ENCODE data around the gene MRPS6. TPM values are rescaled to one million over a fixed set of nuclear protein-coding genes. Genes with fewer than 3 reads are reported as not detected.

Gene MRPS6
- polyA plus RNA-seq, 1 donor (not counting 4 experiments of a cell fraction or from before 2014, with no cell fraction given) = 41.5 TPM

- DNase-seq (ENCODE audit: low read depth, low spot score) (no peak), FAIRE-seq (no peak)
- no peaks in the 10 kb centered on the region for H3K4me1 ChIP-seq (ENCODE audit: control insufficient read depth, extremely low read depth, insufficient read depth, low read length)
- no peaks in the 10 kb centered on the region for H4K20me1 ChIP-seq (ENCODE audit: control insufficient read depth, extremely low read depth, insufficient read depth, low read length)
- no peak overlapping the region for H3K4me2 ChIP-seq (ENCODE audit: control insufficient read depth, extremely low read depth, insufficient read depth, low read depth, low read length)
- H3K27ac ChIP-seq (ENCODE audit: control insufficient read depth, insufficient read depth, low read length) = no peak overlapping the region
- TF ChIP-seq CTCF (optimal IDR thresholded peaks at IDR 0.05 in 1 of 3, IDR thresholded peaks at IDR 0.05 in 1 of 3, conservative IDR thresholded peaks at IDR 0.05 in 1 of 3; ENCODE audit: extremely low read depth in 1 of 3, insufficient read depth in 2 of 3, low read length in 3 of 3) (no peak), EZH2 (IDR thresholded peaks at IDR 0.05; ENCODE audit: low read length) (no peak)
- no peak overlapping the region for H3K4me3 ChIP-seq (ENCODE audit: control insufficient read depth in 2 of 3, extremely low read depth in 1 of 3, insufficient read depth in 2 of 3, low read depth in 1 of 3, low read length in 3 of 3)
- peaks cover 7% of the 10 kb centered on the region for H3K27me3 ChIP-seq (ENCODE audit: control insufficient read depth, extremely low read depth, insufficient read depth, low read length)
- no peak overlapping the region for H3K9ac ChIP-seq (ENCODE audit: control insufficient read depth, extremely low read depth, insufficient read depth, low read length)
- H3K9me3 ChIP-seq (ENCODE audit: control insufficient read depth, low read depth, low read length) = no peaks in the 10 kb centered on the region
- H2AFZ ChIP-seq (ENCODE audit: control insufficient read depth, low read length) = no peak overlapping the region
- no peaks in the 10 kb centered on the region for H3K36me3 ChIP-seq (ENCODE audit: control insufficient read depth in 2 of 2, extremely low read depth in 1 of 2, insufficient read depth in 2 of 2, low read length in 2 of 2)
- no peaks in the 10 kb centered on the region for H3K9me1 ChIP-seq (ENCODE audit: control insufficient read depth, extremely low read depth, insufficient read depth, low read length)
- H3K79me2 ChIP-seq (ENCODE audit: control insufficient read depth, insufficient read depth, low read length) = no peaks in the 10 kb centered on the region
- dilution Hi-C loops (cut with MboI; ENCODE audit: extremely low pct_ligation_motif_present, low sequenced_read_pairs) = no loop called here
Measured at GRCh38 chr21:34174470-34174869, 101.1 kb downstream of the MRPS6 start.

- no peak overlapping the region for H3K9ac ChIP-seq (ENCODE audit: control insufficient read depth, extremely low read depth, insufficient read depth, low read length)
- no peak overlapping the region for H3K4me2 ChIP-seq (ENCODE audit: control insufficient read depth, extremely low read depth, insufficient read depth, low read depth, low read length)
- H4K20me1 ChIP-seq (ENCODE audit: control insufficient read depth, extremely low read depth, insufficient read depth, low read length) = no peaks in the 10 kb centered on the region
- H3K36me3 ChIP-seq (ENCODE audit: control insufficient read depth in 2 of 2, extremely low read depth in 1 of 2, insufficient read depth in 2 of 2, low read length in 2 of 2) = no peaks in the 10 kb centered on the region
- H3K9me3 ChIP-seq (ENCODE audit: control insufficient read depth, low read depth, low read length) = no peaks in the 10 kb centered on the region
- no peak overlapping the region for H2AFZ ChIP-seq (ENCODE audit: control insufficient read depth, low read length)
- no peak for DNase-seq (ENCODE audit: low read depth, low spot score)
- H3K79me2 ChIP-seq (ENCODE audit: control insufficient read depth, insufficient read depth, low read length) = no peaks in the 10 kb centered on the region
- no peak for FAIRE-seq
- no peaks in the 10 kb centered on the region for H3K4me1 ChIP-seq (ENCODE audit: control insufficient read depth, extremely low read depth, insufficient read depth, low read length)
- H3K4me3 ChIP-seq (ENCODE audit: control insufficient read depth in 2 of 3, extremely low read depth in 1 of 3, insufficient read depth in 2 of 3, low read depth in 1 of 3, low read length in 3 of 3) = no peak overlapping the region
- no peaks in the 10 kb centered on the region for H3K9me1 ChIP-seq (ENCODE audit: control insufficient read depth, extremely low read depth, insufficient read depth, low read length)
- H3K27me3 ChIP-seq (ENCODE audit: control insufficient read depth, extremely low read depth, insufficient read depth, low read length) = peaks cover 12% of the 10 kb centered on the region
- no peak overlapping the region for H3K27ac ChIP-seq (ENCODE audit: control insufficient read depth, insufficient read depth, low read length)
- no peak for TF ChIP-seq EZH2 (IDR thresholded peaks at IDR 0.05; ENCODE audit: low read length)
- TF ChIP-seq CTCF (optimal IDR thresholded peaks at IDR 0.05 in 1 of 3, IDR thresholded peaks at IDR 0.05 in 1 of 3, conservative IDR thresholded peaks at IDR 0.05 in 1 of 3; ENCODE audit: extremely low read depth in 1 of 3, insufficient read depth in 2 of 3, low read length in 3 of 3) = no peak
- dilution Hi-C loops (cut with MboI; ENCODE audit: extremely low pct_ligation_motif_present, low sequenced_read_pairs) = no loop called here
Measured at GRCh38 chr21:34176448-34176847, 103.1 kb downstream of the MRPS6 start.

Measured in keratinocyte (primary cell).